Stomach (tissue), 4 donors: Measurements from ENCODE around the gene DCDC2.

ENCODE experiments used
- CTCF ChIP-seq, 7 experiments: fragments of 450-650 bp in 4 of 7; fragments of 200-600 bp in 3 of 7; sonication (generic) in 3 of 7; IDR thresholded peaks; one replicate each; pipeline ENCODE4 v1.5.1; 2016 to 2019; ENCODE audit warnings: antibody characterized with exemption in 7 of 7, control low read depth in 2 of 7, mild to moderate bottlenecking in 1 of 7
- EP300 ChIP-seq: sonication (generic); formaldehyde crosslinking; IDR thresholded peaks from one replicate; pipeline ENCODE4 v1.6.1; 2017; ENCODE audit warnings: antibody characterized with exemption
- POLR2A ChIP-seq, 4 donors: fragments of 450-650 bp; IDR thresholded peaks; one replicate each; pipeline ENCODE4 v1.6.1; 2016; ENCODE audit warnings: antibody characterized with exemption in 4 of 4, control low read depth in 2 of 4, mild to moderate bottlenecking in 1 of 4, moderate library complexity in 1 of 4
- POLR2AphosphoS5 ChIP-seq, 3 donors: sonication (generic); formaldehyde crosslinking; IDR thresholded peaks; one replicate each; pipeline ENCODE4 v1.6.1; 2016; ENCODE audit warnings: antibody characterized with exemption in 3 of 3

GRCh38 chr6:24207413-24207812 is 150.4 kb downstream of the DCDC2 start:
- TF ChIP-seq CTCF (IDR thresholded peaks at IDR 0.05) (no peak), POLR2A (IDR thresholded peaks at IDR 0.05) (no peak), EP300 (no peak), POLR2AphosphoS5 (IDR thresholded peaks at IDR 0.05) (no peak)
